Suprapubic skin (tissue), 3 donors: ENCODE data around the gene YJU2.

Source experiments
- CTCF ChIP-seq, 2 donors: fragments of 200-600 bp in 1 of 2; fragments of 450-650 bp in 1 of 2; sonication (generic) in 1 of 2; IDR thresholded peaks; one replicate each; pipeline ENCODE4 v1.5.1; 2016 to 2019; ENCODE audit warnings: antibody characterized with exemption in 2 of 2, mild to moderate bottlenecking in 1 of 2, moderate library complexity in 1 of 2
- EP300 ChIP-seq: sonication (generic); formaldehyde crosslinking; IDR thresholded peaks from one replicate; pipeline ENCODE4 v1.6.1; 2017; ENCODE audit warnings: antibody characterized with exemption
- POLR2A ChIP-seq, 2 donors: fragments of 450-650 bp; IDR thresholded peaks; one replicate each; pipeline ENCODE4 v1.6.1; 2017; ENCODE audit warnings: antibody characterized with exemption in 2 of 2, mild to moderate bottlenecking in 2 of 2, moderate library complexity in 2 of 2

GRCh38 chr19:4256563-4256962 is 9.7 kb downstream of the YJU2 start:
- TF ChIP-seq CTCF (IDR thresholded peaks at IDR 0.05) (no peak), EP300 (no peak), POLR2A (IDR thresholded peaks at IDR 0.05) (no peak)
